T-helper 9 cell (primary cell): ENCODE data around the gene UNCX.

Experiments used
- DNase-seq: peaks from one replicate; pipeline ENCODE4 v3.0.0-alpha.2; 2020

Gene UNCX

DNA sequence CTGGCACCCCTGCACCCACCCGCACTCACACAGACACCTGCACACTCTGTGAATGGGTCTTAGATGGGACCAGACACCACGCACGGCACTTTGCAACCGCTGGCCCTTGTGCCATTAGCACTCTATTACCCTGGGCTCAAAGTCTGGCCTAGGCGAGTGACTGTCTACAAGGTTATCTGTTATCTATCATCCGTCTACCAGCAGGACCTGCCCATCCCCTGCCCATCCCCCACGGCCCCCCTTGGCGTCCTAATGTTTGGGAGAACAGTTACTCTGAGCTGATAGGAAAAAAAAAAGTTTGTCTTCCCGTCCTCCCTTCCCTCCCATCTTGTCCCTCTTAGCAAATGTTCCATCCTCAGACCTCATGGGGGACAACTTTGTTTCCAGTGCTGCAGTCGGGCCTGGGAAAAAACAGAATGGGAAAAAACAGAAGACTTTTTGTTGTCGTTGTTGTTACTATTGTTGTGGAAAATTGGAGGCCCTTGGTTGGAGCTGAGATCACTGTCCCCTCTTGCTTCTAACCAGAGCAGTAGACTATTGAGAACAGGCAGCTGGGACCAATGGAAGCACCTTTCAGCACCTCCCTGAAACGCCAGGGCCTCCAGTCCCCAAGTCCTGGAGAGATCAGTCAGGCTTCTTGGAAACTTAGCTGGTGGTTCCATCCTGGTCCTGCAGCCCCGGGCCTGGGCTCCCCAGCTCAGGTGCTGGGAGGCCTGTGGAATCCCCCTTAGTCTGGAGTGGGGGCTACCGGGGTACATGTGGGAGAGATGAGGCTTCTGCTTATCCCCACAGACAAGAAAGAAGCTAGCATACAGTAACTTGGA is 12.2 kb downstream of the UNCX start:
- no peak for DNase-seq

DNA sequence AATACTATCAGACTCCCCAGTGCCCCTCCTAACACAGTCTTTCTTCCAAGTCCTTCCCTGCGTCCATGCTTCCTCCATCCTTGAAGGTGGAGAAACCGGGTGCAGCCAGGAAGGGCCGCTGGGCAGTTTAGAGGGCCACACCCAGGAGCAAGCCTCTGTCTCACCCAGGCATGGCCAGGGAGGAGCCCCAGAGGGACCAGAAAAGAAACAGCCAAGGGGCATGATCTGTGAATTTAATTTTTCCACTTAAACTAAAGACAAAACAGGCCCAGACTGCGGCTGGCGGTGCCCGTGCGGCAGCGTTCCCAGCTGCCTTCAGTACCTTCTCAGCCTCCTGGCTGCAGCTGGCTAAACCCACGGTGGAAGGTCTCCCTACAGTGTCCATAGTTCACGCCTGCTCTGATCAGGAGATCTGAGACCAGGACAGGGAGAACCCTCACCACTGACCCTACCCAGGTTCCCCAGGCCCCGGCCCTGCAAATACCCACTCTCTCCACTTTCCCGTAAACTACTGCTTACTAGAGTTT is 12.9 kb downstream of the UNCX start:
- DNase-seq, result no peak

- no peak for DNase-seq
Observed at GRCh38 chr7:1246160-1246870, 13.6 kb downstream of the UNCX start.

DNA sequence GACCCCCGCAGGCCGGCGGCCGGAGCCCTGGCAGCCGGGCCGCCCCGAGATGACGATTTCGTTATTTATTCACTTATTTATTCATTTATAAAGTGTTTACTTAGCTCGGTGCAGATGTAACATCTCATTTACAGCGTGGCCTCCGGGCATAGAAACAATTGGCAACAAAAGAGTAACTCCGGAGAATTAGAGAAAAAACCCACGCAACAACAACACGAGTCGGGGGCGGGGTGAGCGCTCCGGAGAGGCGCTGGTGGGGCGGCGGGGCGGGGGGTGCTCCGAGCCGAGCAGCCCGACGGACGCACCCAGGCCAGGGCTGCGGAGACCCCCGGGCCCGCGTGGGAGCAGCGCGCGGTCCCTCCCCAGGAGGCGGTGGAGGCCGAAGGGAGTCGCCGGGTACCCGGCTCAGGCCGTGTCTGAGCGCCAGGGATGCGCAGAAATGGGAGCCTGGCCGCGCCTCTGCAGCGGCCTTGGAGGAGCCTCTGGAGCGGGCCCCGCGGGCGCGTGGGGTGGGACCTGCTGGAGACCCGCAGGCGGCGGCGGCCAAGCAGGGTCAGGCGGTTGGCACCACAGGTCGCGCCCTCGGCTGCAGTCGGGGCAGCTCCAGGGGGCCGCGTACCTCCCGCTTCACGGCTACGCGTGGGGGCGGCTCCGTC is 14.3 kb downstream of the UNCX start:
- no peak for DNase-seq

- DNase-seq, result no peak
Observed at GRCh38 chr7:1247527-1248041, 14.9 kb downstream of the UNCX start.

DNA sequence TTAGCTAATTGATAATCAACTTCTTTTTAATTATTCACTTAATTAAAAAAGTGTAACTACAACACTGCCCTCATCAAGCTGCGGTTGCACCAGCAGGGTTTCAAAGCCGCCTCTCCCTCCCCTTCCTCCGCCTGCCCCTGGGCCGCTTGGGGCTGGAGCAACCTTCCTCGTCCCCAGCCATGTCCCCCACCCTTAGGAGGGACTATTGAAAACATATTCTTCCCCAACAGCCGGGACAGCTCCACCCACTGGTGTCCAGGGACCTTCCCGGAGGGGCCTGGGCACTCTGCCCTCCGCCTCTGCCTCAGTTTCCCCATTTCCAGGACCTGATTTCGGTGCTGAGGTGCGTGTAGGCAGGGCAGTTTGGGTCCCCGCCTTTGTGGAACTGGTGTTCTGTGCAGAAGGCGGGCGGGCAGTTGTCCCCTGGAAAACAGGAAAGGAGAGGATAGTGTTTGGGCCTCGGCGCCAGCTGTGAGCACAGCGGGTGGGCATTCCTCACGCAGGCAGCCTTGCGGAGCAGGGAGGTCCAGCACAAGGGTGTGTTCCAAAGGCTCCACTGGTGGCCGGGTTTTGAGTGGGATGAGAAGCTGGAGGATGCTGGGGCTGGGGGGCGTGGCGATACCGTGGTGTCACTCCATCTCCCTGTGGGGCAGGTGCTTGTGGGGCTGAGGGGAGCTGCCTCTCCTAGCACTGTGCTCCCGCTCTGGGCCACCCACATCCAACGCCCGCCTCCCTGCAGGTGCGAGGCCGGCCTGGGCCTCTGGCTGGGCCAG is 15.7 kb downstream of the UNCX start:
- DNase-seq, result no peak

DNA sequence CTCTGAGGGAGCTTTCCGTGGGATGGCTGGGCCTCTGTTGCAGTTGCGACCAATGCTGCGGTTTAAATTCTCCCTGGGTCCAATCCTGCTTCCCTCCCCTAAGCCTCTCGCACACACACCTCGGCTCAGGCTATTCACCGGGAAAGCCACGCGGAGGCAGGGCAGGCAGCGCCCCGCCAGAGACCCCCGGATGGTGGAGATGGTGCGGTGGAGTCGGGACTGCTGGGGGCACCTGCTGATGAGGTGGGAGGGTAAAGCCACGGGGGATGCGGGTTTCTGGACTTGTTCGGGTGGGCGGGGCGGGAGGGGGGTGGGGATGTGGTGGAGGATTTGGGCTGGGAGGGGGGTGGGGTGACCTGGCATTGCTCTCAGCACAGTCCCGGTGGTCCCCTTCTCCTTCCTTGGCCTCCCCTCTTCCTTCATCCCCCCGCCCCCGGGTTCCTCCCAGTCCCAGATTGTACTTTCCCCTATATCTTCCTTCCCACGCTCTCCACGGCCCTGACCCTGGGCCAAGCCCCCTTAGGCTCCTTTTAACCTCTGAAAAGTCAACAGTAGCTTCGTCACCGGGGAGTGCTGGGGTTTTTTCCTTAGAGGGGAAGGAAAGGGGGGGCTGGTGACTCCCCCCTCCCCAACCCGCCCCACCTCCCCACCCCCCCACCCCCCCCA is 16.4 kb downstream of the UNCX start:
- no peak for DNase-seq

- no peak for DNase-seq
Observed at GRCh38 chr7:1249731-1250130, 17.1 kb downstream of the UNCX start.

DNA sequence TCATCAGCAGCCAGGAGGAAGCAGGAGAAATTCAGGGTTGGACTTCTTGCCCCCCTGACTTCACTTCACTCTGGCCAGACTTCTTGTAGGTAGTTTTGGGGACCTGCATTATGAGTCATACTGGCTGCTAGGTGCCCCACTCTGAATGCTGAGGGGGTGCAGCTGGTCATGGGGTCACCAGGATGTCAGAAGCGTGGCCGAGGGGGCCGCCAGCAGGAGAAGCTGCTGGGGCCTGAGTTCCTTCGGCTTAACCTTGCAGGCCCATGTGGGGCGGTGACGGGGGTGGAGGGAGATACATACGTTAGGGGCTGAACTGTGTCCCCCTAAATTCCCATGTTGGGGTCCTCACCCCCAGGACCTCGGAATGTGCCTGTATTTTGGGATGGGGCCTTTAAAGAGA is 18.2 kb downstream of the UNCX start:
- no peak for DNase-seq

DNA sequence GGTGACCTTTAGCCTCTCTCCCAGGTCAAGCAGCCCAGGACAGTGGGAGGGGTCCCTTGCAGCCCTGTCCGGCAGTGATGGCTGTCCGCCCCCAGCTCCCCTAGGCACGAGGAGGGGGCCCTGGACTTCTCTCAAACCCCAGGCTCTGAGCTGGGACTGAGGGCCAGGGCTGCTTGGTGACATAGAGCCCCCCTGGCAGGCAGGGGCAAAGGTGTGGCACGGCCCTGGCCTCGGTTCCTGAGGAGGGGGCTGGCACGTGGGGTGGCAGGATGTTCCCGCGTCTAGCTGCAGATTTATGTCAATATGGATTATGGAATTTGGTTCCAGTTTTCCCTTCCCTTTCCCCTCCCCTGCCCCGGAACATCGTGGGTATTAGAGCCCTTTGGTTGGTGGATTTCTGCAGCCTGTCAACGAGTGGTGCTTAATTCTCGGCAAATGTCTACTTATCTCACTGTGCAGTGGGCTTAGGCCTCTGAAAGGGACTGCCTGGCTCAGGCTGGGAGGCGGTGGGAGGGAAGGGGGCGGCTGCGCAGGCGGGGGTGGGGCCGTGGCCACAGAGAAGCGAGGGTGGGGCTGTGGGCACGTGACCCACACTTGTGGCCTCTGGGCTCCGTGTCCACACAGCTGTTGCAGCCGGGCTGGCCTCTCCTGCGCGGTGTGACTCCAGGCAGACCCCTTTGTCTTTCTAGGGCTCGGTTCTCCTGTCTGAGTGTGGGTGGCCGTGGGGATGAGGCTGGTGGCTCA is 19.3 kb downstream of the UNCX start:
- no peak for DNase-seq

DNA sequence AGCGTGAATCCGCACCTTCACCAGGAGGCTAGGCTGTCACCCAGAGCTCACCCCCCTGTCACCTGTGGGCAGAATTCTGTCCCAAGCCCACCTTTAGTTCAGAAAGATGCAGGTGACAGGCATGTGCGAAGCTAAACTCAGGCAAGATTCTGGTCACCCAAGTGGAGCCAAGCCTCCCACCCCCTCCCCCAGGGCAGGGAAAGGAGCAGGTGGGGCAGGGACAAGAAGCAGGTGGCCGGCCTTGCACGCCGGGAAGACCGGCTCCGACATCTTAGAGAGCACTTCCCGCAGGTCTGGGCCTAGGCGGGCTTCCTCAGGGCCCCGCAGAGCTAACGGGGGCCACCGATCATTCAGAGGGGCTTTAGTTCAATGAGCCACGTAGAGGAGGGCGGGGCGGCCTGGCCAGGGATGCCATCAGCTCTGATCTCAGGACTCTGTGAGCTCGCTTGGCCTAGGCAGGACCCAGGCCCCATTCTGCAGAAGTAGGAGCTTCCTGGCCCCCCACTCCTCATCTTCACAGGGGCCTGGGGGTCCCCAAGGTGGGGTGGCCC is 19.9 kb downstream of the UNCX start:
- no peak for DNase-seq

DNA sequence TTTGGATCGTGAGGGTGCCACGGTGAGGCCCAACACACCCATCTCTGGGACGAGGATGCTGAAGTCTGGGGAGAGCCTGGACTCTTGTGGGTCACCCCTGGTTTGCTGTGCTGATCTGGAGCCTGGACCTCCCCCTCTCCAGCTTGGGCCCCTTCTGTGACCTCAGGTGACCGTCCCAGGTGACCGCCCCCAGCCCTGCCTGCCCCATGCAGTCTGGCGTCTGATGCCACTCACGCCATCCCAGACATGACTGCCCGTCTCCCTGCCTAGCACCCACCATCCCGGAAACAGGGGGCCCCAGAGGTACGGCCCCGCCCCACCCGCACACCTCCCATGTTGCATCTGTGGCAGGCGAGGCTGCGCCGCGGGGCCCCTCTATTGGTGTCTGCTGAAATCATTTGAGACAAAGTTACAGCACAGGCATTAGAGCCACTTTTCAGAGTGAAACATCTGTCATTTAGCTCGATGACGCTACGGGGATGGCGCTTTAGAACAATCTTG is 21.1 kb downstream of the UNCX start:
- DNase-seq, result no peak

DNA sequence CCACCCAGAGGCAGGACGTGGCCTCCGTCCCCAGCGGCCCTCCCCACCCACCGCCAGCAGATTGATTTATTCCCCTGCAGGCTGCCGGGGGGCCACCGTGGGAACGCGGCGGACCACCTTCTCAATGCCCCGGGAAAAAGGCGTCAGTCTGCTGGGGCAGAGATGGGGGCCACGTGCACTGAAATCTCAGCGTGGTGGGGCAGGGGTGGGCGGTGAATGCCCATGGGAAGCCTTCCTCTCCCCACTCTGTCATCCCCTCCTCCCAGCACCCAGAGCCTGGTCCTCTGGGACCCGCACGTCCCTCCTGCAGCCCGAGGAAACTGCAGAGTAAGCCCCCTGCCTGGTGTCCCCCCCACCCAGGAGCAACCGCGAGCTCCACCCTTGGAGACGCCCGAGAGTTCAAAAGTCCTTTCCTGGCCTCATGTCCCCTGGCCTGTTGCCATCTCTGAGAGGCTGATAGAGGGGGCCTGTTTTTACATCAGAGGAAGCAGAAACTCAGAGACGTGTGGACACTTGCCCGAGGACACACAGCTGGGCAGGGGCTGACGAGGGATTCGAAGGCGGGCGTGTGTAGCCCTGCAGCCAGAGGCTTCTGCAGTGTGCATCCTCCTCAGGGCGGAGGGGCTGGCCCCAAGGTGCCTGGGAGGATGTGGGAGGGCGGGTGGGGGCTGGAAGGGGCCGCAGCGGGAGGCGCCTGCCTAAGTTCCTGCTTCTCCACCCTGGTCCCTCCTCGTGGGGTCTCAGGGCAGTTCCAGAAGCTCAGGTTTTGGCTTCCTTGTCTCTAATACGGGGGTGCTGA is 21.8 kb downstream of the UNCX start:
- no peak for DNase-seq

GRCh38 chr7:1255080-1255816 is 22.6 kb downstream of the UNCX start:
- DNase-seq, result no peak

- DNase-seq, result no peak
Observed at GRCh38 chr7:1255817-1256340, 23.2 kb downstream of the UNCX start.

- no peak for DNase-seq
Observed at GRCh38 chr7:1256621-1257020, 23.9 kb downstream of the UNCX start.

DNA sequence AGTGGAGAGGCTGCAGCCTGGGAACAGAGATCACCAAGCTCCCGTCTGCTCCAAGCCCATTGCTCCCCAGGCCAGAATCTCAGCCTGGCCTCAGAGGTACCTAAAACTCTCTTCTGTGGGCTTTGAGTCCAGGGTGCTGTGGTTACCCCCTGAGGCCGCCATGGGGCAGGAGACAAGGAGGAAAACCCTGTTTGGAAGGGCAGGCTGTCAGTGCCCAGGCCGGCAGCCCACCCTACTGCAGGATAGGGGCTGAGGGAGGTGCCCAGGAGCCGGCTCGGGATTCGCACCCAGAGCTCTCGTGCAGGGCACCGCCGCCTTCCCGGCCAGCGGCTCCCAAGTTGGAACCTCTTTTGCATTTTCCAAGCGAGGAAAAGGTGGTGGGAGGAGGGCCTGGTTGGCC is 24.5 kb downstream of the UNCX start:
- no peak for DNase-seq

GRCh38 chr7:1257863-1258262 is 25.2 kb downstream of the UNCX start:
- DNase-seq, result no peak
